Neural cell (in vitro differentiated cells): ENCODE measurements around the gene MACF1. TPM values are rescaled to one million over a fixed set of nuclear protein-coding genes. Genes with fewer than 3 reads are reported as not detected.

Experiments
- H2AFZ ChIP-seq: fragments of 200-600, 300-800 bp; sonication (generic), shearing (Covaris generic); 2 replicates; pipeline ENCODE4 v1.6.0; 2014; ENCODE audit warnings: low read depth, mild to moderate bottlenecking, antibody characterized with exemption, low read length, moderate library complexity
- H3F3A ChIP-seq: fragments of 200-600 bp; shearing (Covaris generic); 2 replicates; pipeline ENCODE4 v1.6.1; 2016; ENCODE audit warnings: mild to moderate bottlenecking, moderate library complexity, mixed read lengths, antibody characterized with exemption, low read length; ENCODE audit not compliant: insufficient read depth, poor library complexity, severe bottlenecking
- H3K27ac ChIP-seq: fragments of 200-600, 300-800 bp; sonication (generic), shearing (Covaris generic); 2 replicates; pipeline ENCODE4 v1.5.1; 2014; ENCODE audit warnings: mild to moderate bottlenecking, low read length, moderate library complexity
- H3K27me3 ChIP-seq: fragments of 300-800, 200-600 bp; sonication (generic), shearing (Covaris generic); 2 replicates; pipeline ENCODE4 v1.6.0; 2014; ENCODE audit warnings: mild to moderate bottlenecking, low read depth, low read length, moderate library complexity; ENCODE audit not compliant: insufficient read depth
- H3K36me3 ChIP-seq: fragments of 300-800, 200-600 bp; sonication (generic), shearing (Covaris generic); 2 replicates; pipeline ENCODE4 v1.5.1; 2014; ENCODE audit warnings: mild to moderate bottlenecking, antibody characterized with exemption, low read length, moderate library complexity; ENCODE audit not compliant: insufficient read depth
- H3K4me2 ChIP-seq: fragments of 300-800, 200-600 bp; sonication (generic), shearing (Covaris generic); 2 replicates; pipeline ENCODE4 v1.6.0; 2014; ENCODE audit warnings: mild to moderate bottlenecking, low read length
- H3K4me3 ChIP-seq: fragments of 300-800, 200-600 bp; sonication (generic), shearing (Covaris generic); 2 replicates; pipeline ENCODE4 v1.5.1; 2014; ENCODE audit warnings: mild to moderate bottlenecking, low read length, moderate library complexity
- H3K79me2 ChIP-seq: fragments of 200-600 bp; shearing (Covaris generic); replicated peaks from 2 replicates; pipeline ENCODE4 v1.6.0; 2014; ENCODE audit warnings: mild to moderate bottlenecking, low read length, moderate library complexity; ENCODE audit not compliant: insufficient read depth
- H3K9ac ChIP-seq: fragments of 300-800, 200-600 bp; sonication (generic), shearing (Covaris generic); 2 replicates; pipeline ENCODE4 v1.6.1; 2016; ENCODE audit warnings: mild to moderate bottlenecking, low read length, mixed read lengths
- H3K9me2 ChIP-seq: fragments of 200-600 bp; shearing (Covaris generic); 2 replicates; pipeline ENCODE4 v1.6.1; 2016; ENCODE audit warnings: mild to moderate bottlenecking, low read length, mixed read lengths; ENCODE audit not compliant: insufficient read depth
- H3K9me3 ChIP-seq: fragments of 200-600, 300-800 bp; sonication (generic), shearing (Covaris generic); 2 replicates; pipeline ENCODE4 v1.6.1; 2016; ENCODE audit warnings: mild to moderate bottlenecking, mixed run types, low read length, moderate library complexity, mixed read lengths
- H4K20me1 ChIP-seq: fragments of 200-600 bp; shearing (Covaris generic); 2 replicates; pipeline ENCODE4 v1.6.1; 2016; ENCODE audit warnings: mild to moderate bottlenecking, mixed run types; ENCODE audit not compliant: insufficient read depth
- EP300 ChIP-seq: fragments of 450-650 bp; conservative IDR thresholded peaks from 2 replicates; pipeline ENCODE4 v1.6.1; 2014; ENCODE audit warnings: antibody characterized with exemption, mild to moderate bottlenecking, moderate library complexity; ENCODE audit not compliant: poor library complexity, severe bottlenecking
- EZH2 ChIP-seq: fragments of 200-600, 300-800 bp; shearing (Covaris generic), sonication (generic); IDR thresholded peaks from 2 replicates; pipeline ENCODE4 v1.6.1; 2014; ENCODE audit warnings: antibody characterized with exemption, low read length, borderline replicate concordance, mild to moderate bottlenecking; ENCODE audit not compliant: insufficient read depth, poor library complexity, severe bottlenecking
- MXI1 ChIP-seq: fragments of 450-650 bp; conservative IDR thresholded peaks from 2 replicates; pipeline ENCODE4 v1.6.1; 2014; ENCODE audit warnings: antibody characterized with exemption, mild to moderate bottlenecking; ENCODE audit not compliant: poor library complexity, severe bottlenecking
- POLR2AphosphoS5 ChIP-seq: IDR thresholded peaks from 2 replicates; pipeline ENCODE4 v1.6.1; 2012
- RAD21 ChIP-seq: fragments of 450-650 bp; conservative IDR thresholded peaks from 2 replicates; pipeline ENCODE4 v1.6.1; 2014; ENCODE audit warnings: antibody characterized with exemption, mild to moderate bottlenecking, moderate library complexity
- SMC3 ChIP-seq: fragments of 450-650 bp; conservative IDR thresholded peaks from 2 replicates; pipeline ENCODE4 v1.6.1; 2014; ENCODE audit warnings: antibody characterized with exemption, mild to moderate bottlenecking, moderate library complexity; ENCODE audit not compliant: poor library complexity
- TAF1 ChIP-seq: IDR thresholded peaks from 2 replicates; pipeline ENCODE4 v1.6.1; 2012; ENCODE audit warnings: low read depth
- polyA plus RNA-seq: library from polyadenylated mRNA; depleted of rRNA; stranded (reverse); fragments of >200 nt; gene quantifications from 2 replicates; pipeline ENCODE4 v1.2.3, GENCODE V29; 2014
- TF ChIP-seq, protein P1 (sequence below): IDR thresholded peaks from 2 replicates; pipeline ENCODE4 v1.6.1; 2012; ENCODE audit warnings: borderline replicate concordance
- TF ChIP-seq, protein P2 (sequence below): fragments of 450-650 bp; IDR thresholded peaks from 2 replicates; pipeline ENCODE4 v1.5.1; 2014; ENCODE audit warnings: antibody characterized with exemption, mild to moderate bottlenecking, moderate library complexity; ENCODE audit not compliant: poor library complexity, severe bottlenecking

The MACF1 gene
- polyA plus RNA-seq, 1 donor from 2014 or later: 176 TPM

- H3K9ac ChIP-seq: no peak overlapping the region
- no peak overlapping the region for H3K4me2 ChIP-seq
- peaks cover 32% of the 10 kb centered on the region for H3K36me3 ChIP-seq
- H4K20me1 ChIP-seq: no peaks in the 10 kb centered on the region
- TF ChIP-seq EP300 (no peak), POLR2AphosphoS5 (no peak), TAF1 (no peak), SMC3 (no peak), EZH2 (no peak), RAD21 (no peak), MXI1 (no peak)
- TF ChIP-seq, protein P1, sequence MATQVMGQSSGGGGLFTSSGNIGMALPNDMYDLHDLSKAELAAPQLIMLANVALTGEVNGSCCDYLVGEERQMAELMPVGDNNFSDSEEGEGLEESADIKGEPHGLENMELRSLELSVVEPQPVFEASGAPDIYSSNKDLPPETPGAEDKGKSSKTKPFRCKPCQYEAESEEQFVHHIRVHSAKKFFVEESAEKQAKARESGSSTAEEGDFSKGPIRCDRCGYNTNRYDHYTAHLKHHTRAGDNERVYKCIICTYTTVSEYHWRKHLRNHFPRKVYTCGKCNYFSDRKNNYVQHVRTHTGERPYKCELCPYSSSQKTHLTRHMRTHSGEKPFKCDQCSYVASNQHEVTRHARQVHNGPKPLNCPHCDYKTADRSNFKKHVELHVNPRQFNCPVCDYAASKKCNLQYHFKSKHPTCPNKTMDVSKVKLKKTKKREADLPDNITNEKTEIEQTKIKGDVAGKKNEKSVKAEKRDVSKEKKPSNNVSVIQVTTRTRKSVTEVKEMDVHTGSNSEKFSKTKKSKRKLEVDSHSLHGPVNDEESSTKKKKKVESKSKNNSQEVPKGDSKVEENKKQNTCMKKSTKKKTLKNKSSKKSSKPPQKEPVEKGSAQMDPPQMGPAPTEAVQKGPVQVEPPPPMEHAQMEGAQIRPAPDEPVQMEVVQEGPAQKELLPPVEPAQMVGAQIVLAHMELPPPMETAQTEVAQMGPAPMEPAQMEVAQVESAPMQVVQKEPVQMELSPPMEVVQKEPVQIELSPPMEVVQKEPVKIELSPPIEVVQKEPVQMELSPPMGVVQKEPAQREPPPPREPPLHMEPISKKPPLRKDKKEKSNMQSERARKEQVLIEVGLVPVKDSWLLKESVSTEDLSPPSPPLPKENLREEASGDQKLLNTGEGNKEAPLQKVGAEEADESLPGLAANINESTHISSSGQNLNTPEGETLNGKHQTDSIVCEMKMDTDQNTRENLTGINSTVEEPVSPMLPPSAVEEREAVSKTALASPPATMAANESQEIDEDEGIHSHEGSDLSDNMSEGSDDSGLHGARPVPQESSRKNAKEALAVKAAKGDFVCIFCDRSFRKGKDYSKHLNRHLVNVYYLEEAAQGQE: no peak
- TF ChIP-seq, protein P2, sequence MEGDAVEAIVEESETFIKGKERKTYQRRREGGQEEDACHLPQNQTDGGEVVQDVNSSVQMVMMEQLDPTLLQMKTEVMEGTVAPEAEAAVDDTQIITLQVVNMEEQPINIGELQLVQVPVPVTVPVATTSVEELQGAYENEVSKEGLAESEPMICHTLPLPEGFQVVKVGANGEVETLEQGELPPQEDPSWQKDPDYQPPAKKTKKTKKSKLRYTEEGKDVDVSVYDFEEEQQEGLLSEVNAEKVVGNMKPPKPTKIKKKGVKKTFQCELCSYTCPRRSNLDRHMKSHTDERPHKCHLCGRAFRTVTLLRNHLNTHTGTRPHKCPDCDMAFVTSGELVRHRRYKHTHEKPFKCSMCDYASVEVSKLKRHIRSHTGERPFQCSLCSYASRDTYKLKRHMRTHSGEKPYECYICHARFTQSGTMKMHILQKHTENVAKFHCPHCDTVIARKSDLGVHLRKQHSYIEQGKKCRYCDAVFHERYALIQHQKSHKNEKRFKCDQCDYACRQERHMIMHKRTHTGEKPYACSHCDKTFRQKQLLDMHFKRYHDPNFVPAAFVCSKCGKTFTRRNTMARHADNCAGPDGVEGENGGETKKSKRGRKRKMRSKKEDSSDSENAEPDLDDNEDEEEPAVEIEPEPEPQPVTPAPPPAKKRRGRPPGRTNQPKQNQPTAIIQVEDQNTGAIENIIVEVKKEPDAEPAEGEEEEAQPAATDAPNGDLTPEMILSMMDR: no peak
- no peaks in the 10 kb centered on the region for H3K9me3 ChIP-seq
- no peaks in the 10 kb centered on the region for H3K79me2 ChIP-seq
- H3K9me2 ChIP-seq: no peaks in the 10 kb centered on the region
- no peak overlapping the region for H3K4me3 ChIP-seq
- no peak overlapping the region for H3K27ac ChIP-seq
- H3K27me3 ChIP-seq: no peaks in the 10 kb centered on the region
- H2AFZ ChIP-seq: no peak overlapping the region
- H3F3A ChIP-seq: no peaks in the 10 kb centered on the region
Measured at GRCh38 chr1:39358491-39358890, 154.0 kb downstream of the MACF1 start.

DNA sequence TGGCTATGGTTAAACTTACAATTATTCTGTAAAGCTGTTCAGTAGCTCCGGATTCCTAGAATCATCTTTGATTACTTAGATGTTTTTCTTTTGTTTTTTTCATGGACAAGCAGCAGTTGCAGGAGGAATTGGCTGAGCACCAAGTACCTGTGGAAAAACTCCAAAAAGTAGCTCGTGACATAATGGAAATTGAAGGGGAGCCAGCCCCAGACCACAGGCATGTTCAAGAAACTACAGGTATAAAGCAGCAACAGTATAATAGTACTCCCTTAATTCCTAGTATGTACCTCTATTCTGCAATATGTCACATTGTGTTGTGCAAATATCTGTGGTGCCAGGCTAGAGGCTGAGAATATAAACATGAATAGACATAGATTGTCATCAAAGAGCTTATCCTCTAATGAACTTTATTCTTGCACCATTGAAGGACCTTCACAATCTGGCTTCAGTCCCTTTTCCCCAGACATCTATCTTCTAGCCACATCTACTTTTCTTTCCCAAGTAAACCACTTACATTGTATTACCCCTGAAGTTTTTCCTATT is 154.6 kb downstream of the MACF1 start:
- Histone ChIP-seq H3K9ac (no peak overlapping the region), H3K36me3 (peaks cover 33% of the 10 kb centered on the region), H2AFZ (no peak overlapping the region), H3K9me2 (no peaks in the 10 kb centered on the region), H3K27me3 (no peaks in the 10 kb centered on the region), H3K79me2 (no peaks in the 10 kb centered on the region), H3K4me3 (no peak overlapping the region), H3F3A (no peaks in the 10 kb centered on the region), H3K27ac (no peak overlapping the region), H3K9me3 (no peaks in the 10 kb centered on the region), H4K20me1 (no peaks in the 10 kb centered on the region), H3K4me2 (no peak overlapping the region)
- no peak for TF ChIP-seq EZH2
- no peak for TF ChIP-seq SMC3
- no peak for TF ChIP-seq MXI1
- TF ChIP-seq, protein P1: no peak
